ENCODE data around the gene OR13A1.
"Not testable (repeated sequence)": the region's sequence is repeated elsewhere in the genome, so short reads cannot be mapped to it uniquely, and the experiment has no call there.

The OR13A1 gene

DNA sequence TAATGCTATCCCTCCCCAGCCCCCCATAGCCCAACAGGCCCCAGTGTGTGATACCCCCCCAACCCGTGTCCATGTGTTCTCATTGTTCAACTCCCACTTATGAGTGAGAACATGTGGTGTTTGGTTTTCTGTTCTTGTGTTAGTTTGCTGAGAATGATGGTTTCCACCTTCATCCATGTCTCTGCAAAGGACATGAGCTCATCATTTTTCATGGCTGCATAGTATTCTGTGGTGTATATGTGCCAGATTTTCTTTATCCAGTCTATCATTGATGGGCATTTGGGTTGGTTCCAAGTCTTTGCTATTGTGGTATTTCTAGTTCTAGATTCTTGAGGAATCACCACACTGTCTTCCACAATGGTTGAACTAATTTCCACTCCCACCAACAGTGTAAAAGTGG is 11.5 kb upstream of the OR13A1 start:
- H3K4me1 ChIP-seq (ENCODE audit: insufficient read depth, low read length); H3K27me3 ChIP-seq (ENCODE audit: insufficient read depth, low read length); H3K9ac ChIP-seq (ENCODE audit: low read depth, low read length); H3K9me3 ChIP-seq (ENCODE audit: insufficient read depth, low read depth, low read length); H3K36me3 ChIP-seq (ENCODE audit: insufficient read depth, low read depth, low read length); H3K4me3 ChIP-seq (ENCODE audit: low read length); H3K27ac ChIP-seq (ENCODE audit: low read length): not testable (repeated sequence)

DNA sequence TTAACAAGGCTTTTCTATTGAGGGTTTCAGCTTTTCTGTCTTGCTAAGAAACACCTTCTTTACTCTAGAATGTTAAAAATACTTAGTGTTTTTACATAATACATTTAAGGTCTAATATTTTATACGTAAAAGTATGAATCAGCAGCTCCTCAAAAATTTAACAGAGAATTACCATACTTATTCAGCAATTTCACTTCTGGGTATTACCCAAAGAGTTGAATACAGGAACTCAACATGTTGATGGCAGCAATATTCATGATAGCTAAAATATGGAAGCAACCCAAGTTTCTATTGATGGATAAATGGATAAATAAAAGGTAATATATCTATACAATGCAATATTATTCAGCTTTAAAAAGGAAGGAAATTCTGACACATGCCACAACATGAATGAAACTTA is 9.7 kb upstream of the OR13A1 start:
- H3K4me3 ChIP-seq (ENCODE audit: low read length): no peak overlapping the region
- H3K27ac ChIP-seq (ENCODE audit: low read length): no peak overlapping the region
- H3K4me1 ChIP-seq (ENCODE audit: insufficient read depth, low read length): no peaks in the 10 kb centered on the region
- H3K27me3 ChIP-seq (ENCODE audit: insufficient read depth, low read length): no peaks in the 10 kb centered on the region
- H3K9ac ChIP-seq (ENCODE audit: low read depth, low read length): no peak overlapping the region
- H3K9me3 ChIP-seq (ENCODE audit: insufficient read depth, low read depth, low read length): peaks cover 4% of the 10 kb centered on the region; the same call in 1 of the 2 replicates
- no peaks in the 10 kb centered on the region for H3K36me3 ChIP-seq (ENCODE audit: insufficient read depth, low read depth, low read length)

DNA sequence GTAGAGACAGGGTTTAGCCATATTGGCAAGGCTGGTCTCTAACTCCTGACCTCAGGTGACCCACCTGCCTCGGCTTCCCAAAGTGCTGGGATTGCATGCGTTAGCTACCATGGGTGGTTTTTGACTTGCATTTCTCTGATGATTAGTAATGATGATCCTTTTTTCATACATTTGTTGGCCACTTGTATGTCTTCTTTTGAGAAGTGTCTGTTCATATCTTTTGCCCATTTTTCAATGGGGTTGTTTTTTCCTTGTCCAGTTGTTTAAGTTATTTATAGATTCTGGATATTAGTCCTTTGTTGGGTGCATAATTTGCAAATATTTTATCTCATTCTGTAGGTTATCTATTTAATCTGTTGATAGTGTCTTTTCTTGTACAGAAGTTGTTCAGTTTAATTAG is 4.3 kb upstream of the OR13A1 start:
- Histone ChIP-seq H3K9ac (ENCODE audit: low read depth, low read length) (no peak overlapping the region), H3K4me3 (ENCODE audit: low read length) (no peak overlapping the region), H3K36me3 (ENCODE audit: insufficient read depth, low read depth, low read length) (no peaks in the 10 kb centered on the region), H3K4me1 (ENCODE audit: insufficient read depth, low read length) (no peaks in the 10 kb centered on the region), H3K27me3 (ENCODE audit: insufficient read depth, low read length) (no peaks in the 10 kb centered on the region), H3K9me3 (ENCODE audit: insufficient read depth, low read depth, low read length) (peaks cover 17% of the 10 kb centered on the region; the same call in 1 of the 2 replicates), H3K27ac (ENCODE audit: low read length) (no peak overlapping the region)

DNA sequence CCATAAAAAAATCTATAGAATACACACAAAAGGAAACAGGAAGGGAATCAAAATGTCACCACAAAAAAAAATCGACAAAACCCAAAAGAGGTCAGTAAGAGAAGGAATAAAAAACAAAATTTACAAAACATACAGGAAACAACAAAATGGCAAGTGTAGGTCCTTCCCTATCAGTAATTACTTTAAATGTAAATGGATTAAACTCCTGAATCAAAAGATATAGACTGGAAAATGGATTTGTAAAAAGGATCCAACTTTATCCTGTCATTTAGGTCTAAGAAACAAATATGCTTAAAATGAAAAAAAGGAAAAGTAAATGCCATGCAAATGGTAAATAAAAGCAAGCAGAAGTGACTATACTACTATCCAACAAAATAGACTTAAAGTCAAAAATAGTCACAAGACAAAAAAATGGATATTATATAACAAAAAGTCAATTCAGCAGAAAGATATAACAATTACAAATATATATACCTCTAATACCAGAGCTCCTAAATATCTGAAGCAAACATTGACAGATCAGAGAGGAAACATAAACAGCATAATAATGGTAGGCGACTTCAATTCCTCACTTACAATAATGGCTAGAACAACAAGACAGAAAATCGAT is 2.0 kb downstream of the OR13A1 start:
- no peak overlapping the region for H3K27ac ChIP-seq (ENCODE audit: low read length)
- H3K36me3 ChIP-seq (ENCODE audit: insufficient read depth, low read depth, low read length): no peaks in the 10 kb centered on the region
- no peaks in the 10 kb centered on the region for H3K27me3 ChIP-seq (ENCODE audit: insufficient read depth, low read length)
- H3K9me3 ChIP-seq (ENCODE audit: insufficient read depth, low read depth, low read length): 0 out of 2 replicates have a peak, but pooled peaks cover 3% of the 10 kb centered on the region
- H3K4me3 ChIP-seq (ENCODE audit: low read length): no peak overlapping the region
- H3K9ac ChIP-seq (ENCODE audit: low read depth, low read length): no peak overlapping the region
- no peaks in the 10 kb centered on the region for H3K4me1 ChIP-seq (ENCODE audit: insufficient read depth, low read length)

DNA sequence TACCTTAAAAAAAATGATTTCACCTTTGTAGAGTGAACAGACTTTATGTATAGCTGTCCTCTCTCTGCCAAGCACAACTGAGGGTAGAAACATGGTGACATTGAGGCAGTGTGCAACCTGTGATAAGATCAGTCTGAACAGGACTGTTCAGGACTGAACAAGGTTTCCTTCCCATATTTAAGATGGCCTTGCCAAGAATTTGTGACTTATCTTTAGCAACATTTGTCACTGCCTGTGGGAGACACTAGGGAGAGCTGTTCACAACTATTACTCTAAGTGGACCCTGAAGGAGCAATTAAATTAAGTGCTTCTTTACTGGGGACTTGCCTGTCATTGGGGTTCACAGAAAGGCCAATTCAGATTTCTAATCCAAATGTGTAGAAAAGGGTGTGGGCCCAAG is 6.7 kb downstream of the OR13A1 start:
- no peak overlapping the region for H3K27ac ChIP-seq (ENCODE audit: low read length)
- no peaks in the 10 kb centered on the region for H3K36me3 ChIP-seq (ENCODE audit: insufficient read depth, low read depth, low read length)
- no peak overlapping the region for H3K4me3 ChIP-seq (ENCODE audit: low read length)
- no peak overlapping the region for H3K9ac ChIP-seq (ENCODE audit: low read depth, low read length)
- peaks cover 13% of the 10 kb centered on the region for H3K4me1 ChIP-seq (ENCODE audit: insufficient read depth, low read length)
- H3K9me3 ChIP-seq (ENCODE audit: insufficient read depth, low read depth, low read length): no peaks in the 10 kb centered on the region
- H3K27me3 ChIP-seq (ENCODE audit: insufficient read depth, low read length): no peaks in the 10 kb centered on the region

DNA sequence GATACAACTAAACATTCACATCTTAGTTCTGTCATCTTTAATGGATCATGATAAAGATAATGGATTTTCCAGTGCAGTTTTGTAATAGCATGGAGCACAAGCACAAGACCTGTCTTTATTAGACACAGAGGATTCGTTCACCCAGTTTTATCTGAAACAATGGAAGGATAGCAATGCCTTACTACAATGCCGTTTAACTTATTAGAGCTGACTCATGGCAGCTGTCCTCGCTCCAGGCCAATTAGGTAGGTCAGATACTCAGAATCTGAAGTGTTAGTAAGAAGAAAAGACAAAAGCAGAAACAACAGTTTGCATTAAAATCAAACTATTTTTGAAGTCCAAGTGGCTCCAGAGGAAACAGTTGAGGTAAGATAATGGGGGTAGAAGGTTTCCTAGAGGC is 12.8 kb downstream of the OR13A1 start:
- H3K36me3 ChIP-seq (ENCODE audit: insufficient read depth, low read depth, low read length): no peaks in the 10 kb centered on the region
- H3K9ac ChIP-seq (ENCODE audit: low read depth, low read length): no peak overlapping the region
- H3K27ac ChIP-seq (ENCODE audit: low read length): no peak overlapping the region
- H3K27me3 ChIP-seq (ENCODE audit: insufficient read depth, low read length): no peaks in the 10 kb centered on the region; the same call in 1 of the 2 replicates
- H3K4me3 ChIP-seq (ENCODE audit: low read length): no peak overlapping the region
- H3K4me1 ChIP-seq (ENCODE audit: insufficient read depth, low read length): peaks cover 11% of the 10 kb centered on the region
- no peaks in the 10 kb centered on the region for H3K9me3 ChIP-seq (ENCODE audit: insufficient read depth, low read depth, low read length)

DNA sequence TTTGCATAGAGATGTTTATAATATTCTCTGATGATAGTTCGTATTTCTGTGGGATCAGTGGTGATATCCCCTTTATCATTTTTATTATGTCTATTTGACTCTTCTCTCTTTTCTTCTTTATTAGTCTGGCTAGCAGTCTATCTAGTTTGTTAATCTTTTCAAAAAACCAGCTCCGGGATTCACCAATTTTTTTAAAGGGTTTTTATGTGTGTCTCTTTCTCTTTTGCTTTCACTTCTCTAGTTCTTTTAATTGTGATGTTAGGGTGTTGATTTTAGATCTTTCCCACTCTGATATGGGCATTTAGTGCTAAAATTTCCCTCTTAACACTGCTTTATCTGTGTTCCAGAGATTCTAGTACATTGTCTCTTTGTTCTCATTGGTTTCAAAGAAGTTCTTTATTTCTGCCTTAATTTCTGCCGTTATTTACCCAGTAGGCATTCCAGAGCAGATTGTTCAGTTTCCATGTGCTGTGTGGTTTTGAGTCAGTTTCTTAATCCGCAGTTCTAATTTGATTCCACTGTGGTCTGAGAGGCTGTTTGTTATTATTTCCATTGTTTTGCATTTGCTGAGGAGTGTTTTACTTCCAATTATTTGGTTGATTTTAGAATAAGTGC is 17.0 kb downstream of the OR13A1 start:
- H3K27me3 ChIP-seq (ENCODE audit: insufficient read depth, low read length); H3K4me3 ChIP-seq (ENCODE audit: low read length); H3K27ac ChIP-seq (ENCODE audit: low read length); H3K4me1 ChIP-seq (ENCODE audit: insufficient read depth, low read length); H3K36me3 ChIP-seq (ENCODE audit: insufficient read depth, low read depth, low read length); H3K9me3 ChIP-seq (ENCODE audit: insufficient read depth, low read depth, low read length); H3K9ac ChIP-seq (ENCODE audit: low read depth, low read length): not testable (repeated sequence)

DNA sequence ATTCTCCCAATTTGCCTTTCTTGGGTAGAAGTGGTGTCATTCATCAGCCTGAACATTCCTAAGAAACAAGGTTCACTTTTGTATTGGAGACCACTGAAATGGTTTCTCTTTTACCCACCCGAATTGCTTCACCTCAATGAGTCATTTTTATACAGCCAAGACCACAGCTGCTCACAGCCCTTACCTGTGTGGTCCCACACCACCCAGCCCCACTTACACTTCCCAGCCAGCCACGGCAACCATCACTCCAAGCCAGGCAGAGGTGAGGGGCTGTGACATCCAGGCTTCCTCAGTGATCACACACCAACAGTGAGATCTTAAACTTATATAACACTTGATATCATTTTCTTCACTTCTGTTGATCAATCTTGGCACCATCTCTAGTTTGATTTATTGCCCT is 20.7 kb downstream of the OR13A1 start:
- Histone ChIP-seq H3K9ac (ENCODE audit: low read depth, low read length) (no peak overlapping the region), H3K4me1 (ENCODE audit: insufficient read depth, low read length) (no peaks in the 10 kb centered on the region), H3K27ac (ENCODE audit: low read length) (no peak overlapping the region), H3K27me3 (ENCODE audit: insufficient read depth, low read length) (no peaks in the 10 kb centered on the region; the same call in 1 of the 2 replicates), H3K36me3 (ENCODE audit: insufficient read depth, low read depth, low read length) (no peaks in the 10 kb centered on the region), H3K4me3 (ENCODE audit: low read length) (no peak overlapping the region), H3K9me3 (ENCODE audit: insufficient read depth, low read depth, low read length) (no peaks in the 10 kb centered on the region)

DNA sequence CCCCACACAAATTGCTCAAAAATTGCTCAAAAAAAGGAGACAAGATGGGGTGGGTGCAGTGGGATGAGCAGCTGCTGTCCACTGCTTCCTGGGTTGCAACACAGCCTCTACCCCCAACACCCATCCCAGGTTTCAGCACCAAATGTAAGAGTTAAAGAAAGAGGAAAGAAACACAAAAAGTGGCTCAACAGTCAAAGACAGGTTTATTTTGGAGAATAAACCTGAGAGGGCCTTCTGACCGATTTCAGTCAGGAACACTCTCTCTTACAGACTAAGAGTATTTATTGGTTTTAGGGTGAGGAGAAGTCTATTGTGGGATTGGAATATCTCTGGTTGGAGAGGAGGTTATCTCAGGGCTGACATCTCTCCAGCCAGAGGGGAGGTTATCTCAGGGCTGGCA is 28.4 kb downstream of the OR13A1 start:
- no peaks in the 10 kb centered on the region for H3K4me1 ChIP-seq (ENCODE audit: insufficient read depth, low read length)
- peaks cover 4% of the 10 kb centered on the region; the same call in 1 of the 2 replicates for H3K9me3 ChIP-seq (ENCODE audit: insufficient read depth, low read depth, low read length)
- H3K4me3 ChIP-seq (ENCODE audit: low read length): no peak overlapping the region
- H3K27me3 ChIP-seq (ENCODE audit: insufficient read depth, low read length): no peaks in the 10 kb centered on the region
- H3K9ac ChIP-seq (ENCODE audit: low read depth, low read length): no peak overlapping the region
- no peaks in the 10 kb centered on the region for H3K36me3 ChIP-seq (ENCODE audit: insufficient read depth, low read depth, low read length)
- H3K27ac ChIP-seq (ENCODE audit: low read length): no peak overlapping the region

DNA sequence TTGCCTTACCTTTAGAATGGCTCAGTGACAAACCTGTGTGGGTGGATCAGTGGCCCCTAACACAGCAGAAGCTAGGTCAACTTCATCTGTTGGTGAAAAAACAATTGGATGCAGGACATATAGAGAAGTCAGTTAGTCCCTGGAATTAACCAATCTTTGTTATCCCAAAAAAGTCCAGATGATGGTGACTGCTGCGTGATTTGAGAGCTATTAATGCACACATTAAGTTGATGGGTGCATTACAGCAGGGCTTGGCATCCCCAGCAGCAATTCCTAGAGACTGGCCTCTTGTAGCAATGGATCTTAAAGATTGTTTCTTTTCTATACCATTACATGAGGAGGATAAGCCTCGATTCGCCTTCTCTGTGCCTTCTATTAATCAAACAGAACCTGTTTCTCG is 33.3 kb downstream of the OR13A1 start:
- H3K4me1 ChIP-seq (ENCODE audit: insufficient read depth, low read length): no peaks in the 10 kb centered on the region
- peaks cover 4% of the 10 kb centered on the region; the same call in 1 of the 2 replicates for H3K9me3 ChIP-seq (ENCODE audit: insufficient read depth, low read depth, low read length)
- H3K27me3 ChIP-seq (ENCODE audit: insufficient read depth, low read length): no peaks in the 10 kb centered on the region
- no peaks in the 10 kb centered on the region for H3K36me3 ChIP-seq (ENCODE audit: insufficient read depth, low read depth, low read length)
- H3K9ac ChIP-seq (ENCODE audit: low read depth, low read length): no peak overlapping the region
- H3K4me3 ChIP-seq (ENCODE audit: low read length): no peak overlapping the region
- H3K27ac ChIP-seq (ENCODE audit: low read length): no peak overlapping the region

DNA sequence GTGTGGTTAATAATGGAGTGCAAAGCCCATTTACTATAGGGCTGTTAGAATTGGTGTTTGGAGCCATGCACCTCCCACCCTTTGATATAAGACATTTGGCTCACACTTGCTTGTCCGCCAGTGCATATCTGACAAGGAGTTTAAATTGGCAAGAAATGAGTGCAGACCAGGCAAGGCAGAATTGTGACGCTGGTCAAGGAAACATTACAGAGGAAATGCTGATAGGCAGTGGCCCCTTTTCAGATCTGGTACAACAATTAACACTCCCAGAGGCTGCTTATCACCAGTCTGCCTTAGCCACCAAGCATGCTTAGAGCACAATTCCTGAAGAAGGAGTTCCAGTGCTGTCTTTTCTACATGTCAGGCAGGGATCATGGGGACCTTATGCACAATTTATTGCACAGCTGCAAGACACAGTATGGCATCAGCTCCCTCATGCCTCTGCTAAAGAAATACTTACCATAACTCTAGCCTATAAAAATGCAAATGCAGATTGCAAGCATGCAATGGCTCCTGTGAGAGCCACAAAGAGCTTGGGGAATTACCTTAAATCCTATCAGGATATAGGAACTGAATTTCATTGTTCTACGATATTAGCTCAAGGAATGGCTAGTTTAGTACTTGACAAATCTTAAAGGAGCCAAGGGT is 35.2 kb downstream of the OR13A1 start:
- Histone ChIP-seq H3K27me3 (ENCODE audit: insufficient read depth, low read length) (no peaks in the 10 kb centered on the region), H3K36me3 (ENCODE audit: insufficient read depth, low read depth, low read length) (no peaks in the 10 kb centered on the region), H3K9me3 (ENCODE audit: insufficient read depth, low read depth, low read length) (no peaks in the 10 kb centered on the region), H3K9ac (ENCODE audit: low read depth, low read length) (no peak overlapping the region), H3K4me3 (ENCODE audit: low read length) (no peak overlapping the region), H3K4me1 (ENCODE audit: insufficient read depth, low read length) (no peaks in the 10 kb centered on the region), H3K27ac (ENCODE audit: low read length) (no peak overlapping the region)

DNA sequence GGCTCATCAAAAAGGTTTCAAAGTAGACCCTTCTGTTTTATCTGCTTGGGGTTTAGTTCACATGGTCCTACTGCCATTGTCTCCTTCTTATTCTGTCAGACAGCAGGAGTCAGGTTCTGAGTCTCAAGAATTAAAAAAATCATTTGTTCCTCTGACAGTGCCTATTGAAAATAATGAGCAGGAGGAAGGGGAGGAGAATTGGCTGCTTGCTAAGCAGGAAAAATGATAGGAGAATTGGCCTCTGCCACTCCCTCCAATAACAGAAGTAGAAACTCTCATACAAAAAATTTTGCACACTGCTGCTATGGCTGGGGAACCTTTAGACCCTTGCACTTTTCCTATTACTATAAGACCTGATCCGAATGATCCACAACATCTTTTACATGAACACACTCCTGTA is 35.7 kb downstream of the OR13A1 start:
- Histone ChIP-seq H3K27ac (ENCODE audit: low read length) (no peak overlapping the region), H3K4me3 (ENCODE audit: low read length) (no peak overlapping the region), H3K9ac (ENCODE audit: low read depth, low read length) (no peak overlapping the region), H3K27me3 (ENCODE audit: insufficient read depth, low read length) (no peaks in the 10 kb centered on the region), H3K9me3 (ENCODE audit: insufficient read depth, low read depth, low read length) (no peaks in the 10 kb centered on the region), H3K4me1 (ENCODE audit: insufficient read depth, low read length) (no peaks in the 10 kb centered on the region), H3K36me3 (ENCODE audit: insufficient read depth, low read depth, low read length) (no peaks in the 10 kb centered on the region)

Data from iPS-20b (cell line).